Epithelial cell of prostate (primary cell): Measurements from ENCODE around the gene ARSB.
"Not testable (repeated sequence)": the region's sequence is repeated elsewhere in the genome, so short reads cannot be mapped to it uniquely, and the experiment has no call there.

ENCODE experiments used
- DNase-seq: peaks from one replicate; pipeline ENCODE4 v3.0.0-alpha.2; 2011; ENCODE audit warnings: low read depth, low spot score
- H3K27ac ChIP-seq: fragments of 450-650 bp; 2 replicates; pipeline ENCODE4 v1.5.1; 2017; ENCODE audit warnings: mild to moderate bottlenecking

Gene ARSB

GRCh38 chr5:78997090-78997489 is 12.0 kb upstream of the ARSB start:
- no peak for DNase-seq
- no peak overlapping the region for H3K27ac ChIP-seq

- H3K27ac ChIP-seq = no peak overlapping the region
- DNase-seq = no peak
These were observed 10.5 kb upstream of the ARSB start for GRCh38 chr5:78995521-78996007.

GRCh38 chr5:78993165-78993564 is 8.1 kb upstream of the ARSB start:
- no peak for DNase-seq
- H3K27ac ChIP-seq = no peak overlapping the region

GRCh38 chr5:78992146-78992545 is 7.0 kb upstream of the ARSB start:
- no peak overlapping the region for H3K27ac ChIP-seq
- no peak for DNase-seq

GRCh38 chr5:78989080-78989479 is 4.0 kb upstream of the ARSB start:
- H3K27ac ChIP-seq = no peak overlapping the region
- DNase-seq = no peak

GRCh38 chr5:78985725-78986223 is 664 bp upstream of the ARSB start:
- H3K27ac ChIP-seq = peak overlapping the region; percentile 76
- DNase-seq = no peak

- DNase-seq = no peak
- H3K27ac ChIP-seq = peak overlapping the region; percentile 76
These were observed 533 bp downstream of the ARSB start for GRCh38 chr5:78984439-78985115.

- DNase-seq = no peak
- peak overlapping the region; percentile 76 for H3K27ac ChIP-seq
These were observed 1.3 kb downstream of the ARSB start for GRCh38 chr5:78983601-78984438.

GRCh38 chr5:78983194-78983593 is 1.9 kb downstream of the ARSB start:
- not testable (repeated sequence) for DNase-seq, H3K27ac ChIP-seq

- no peak overlapping the region for H3K27ac ChIP-seq
- no peak for DNase-seq
These were observed 5.2 kb downstream of the ARSB start for GRCh38 chr5:78979909-78980308.

GRCh38 chr5:78979117-78979742 is 5.9 kb downstream of the ARSB start:
- DNase-seq = no peak
- no peak overlapping the region for H3K27ac ChIP-seq

- no peak for DNase-seq
- no peak overlapping the region for H3K27ac ChIP-seq
These were observed 10.1 kb downstream of the ARSB start for GRCh38 chr5:78975035-78975434.

GRCh38 chr5:78974601-78975000 is 10.5 kb downstream of the ARSB start:
- DNase-seq = no peak
- no peak overlapping the region for H3K27ac ChIP-seq

GRCh38 chr5:78974011-78974410 is 11.1 kb downstream of the ARSB start:
- no peak overlapping the region for H3K27ac ChIP-seq
- no peak for DNase-seq

- no peak overlapping the region for H3K27ac ChIP-seq
- no peak for DNase-seq
These were observed 12.3 kb downstream of the ARSB start for GRCh38 chr5:78972654-78973428.

- no peak for DNase-seq
- no peak overlapping the region for H3K27ac ChIP-seq
These were observed 13.1 kb downstream of the ARSB start for GRCh38 chr5:78971998-78972397.

- DNase-seq = no peak
- H3K27ac ChIP-seq = no peak overlapping the region
These were observed 16.3 kb downstream of the ARSB start for GRCh38 chr5:78968781-78969180.

GRCh38 chr5:78964889-78965288 is 20.2 kb downstream of the ARSB start:
- DNase-seq = no peak
- H3K27ac ChIP-seq = no peak overlapping the region

GRCh38 chr5:78961743-78962142 is 23.4 kb downstream of the ARSB start:
- H3K27ac ChIP-seq = no peak overlapping the region
- no peak for DNase-seq

GRCh38 chr5:78959767-78960166 is 25.3 kb downstream of the ARSB start:
- H3K27ac ChIP-seq = no peak overlapping the region
- no peak for DNase-seq
